Anterior cingulate cortex (tissue), 58 donors: ENCODE measurements around the gene CBARP.

ENCODE experiments used
- DNase-seq, 58 donors: peaks; one replicate each; lab custom pipeline; 2025; lab: John Stamatoyannopoulos, UW

Gene CBARP

DNA sequence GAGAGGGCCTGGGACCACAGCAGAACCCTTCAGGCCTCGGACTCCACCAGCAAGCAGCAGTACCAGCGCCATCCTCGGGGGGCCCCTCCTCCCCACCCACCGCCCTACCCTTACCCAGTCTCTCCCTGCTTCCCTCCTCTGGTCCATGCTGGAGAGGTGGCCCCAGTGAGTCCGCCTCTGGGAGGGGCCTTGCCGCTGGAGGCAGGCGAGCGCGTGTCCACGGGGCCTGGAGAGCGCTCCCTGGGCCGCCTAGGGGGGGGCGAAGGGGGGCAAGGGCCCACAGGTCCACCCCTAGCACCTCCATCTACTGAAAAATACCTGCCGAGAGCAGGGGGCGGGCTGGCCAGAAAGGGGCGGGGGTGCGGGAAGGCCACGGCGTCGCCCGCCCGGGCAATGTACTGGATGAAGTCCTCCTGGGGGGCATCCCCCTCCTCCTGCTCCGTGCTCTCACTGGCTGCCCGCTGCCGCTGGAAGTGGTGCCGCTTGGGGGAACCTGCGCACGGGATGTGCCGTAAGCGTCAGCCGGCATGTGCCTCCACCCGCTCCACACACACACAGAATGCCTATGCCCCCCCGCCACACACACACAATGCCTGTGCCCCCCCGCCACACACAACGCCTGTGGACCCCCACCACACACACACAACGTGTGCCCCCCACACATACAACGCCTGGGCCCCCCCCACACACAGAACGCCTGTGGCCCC is 6.9 kb downstream of the CBARP start:
- DNase-seq, result no peak

DNA sequence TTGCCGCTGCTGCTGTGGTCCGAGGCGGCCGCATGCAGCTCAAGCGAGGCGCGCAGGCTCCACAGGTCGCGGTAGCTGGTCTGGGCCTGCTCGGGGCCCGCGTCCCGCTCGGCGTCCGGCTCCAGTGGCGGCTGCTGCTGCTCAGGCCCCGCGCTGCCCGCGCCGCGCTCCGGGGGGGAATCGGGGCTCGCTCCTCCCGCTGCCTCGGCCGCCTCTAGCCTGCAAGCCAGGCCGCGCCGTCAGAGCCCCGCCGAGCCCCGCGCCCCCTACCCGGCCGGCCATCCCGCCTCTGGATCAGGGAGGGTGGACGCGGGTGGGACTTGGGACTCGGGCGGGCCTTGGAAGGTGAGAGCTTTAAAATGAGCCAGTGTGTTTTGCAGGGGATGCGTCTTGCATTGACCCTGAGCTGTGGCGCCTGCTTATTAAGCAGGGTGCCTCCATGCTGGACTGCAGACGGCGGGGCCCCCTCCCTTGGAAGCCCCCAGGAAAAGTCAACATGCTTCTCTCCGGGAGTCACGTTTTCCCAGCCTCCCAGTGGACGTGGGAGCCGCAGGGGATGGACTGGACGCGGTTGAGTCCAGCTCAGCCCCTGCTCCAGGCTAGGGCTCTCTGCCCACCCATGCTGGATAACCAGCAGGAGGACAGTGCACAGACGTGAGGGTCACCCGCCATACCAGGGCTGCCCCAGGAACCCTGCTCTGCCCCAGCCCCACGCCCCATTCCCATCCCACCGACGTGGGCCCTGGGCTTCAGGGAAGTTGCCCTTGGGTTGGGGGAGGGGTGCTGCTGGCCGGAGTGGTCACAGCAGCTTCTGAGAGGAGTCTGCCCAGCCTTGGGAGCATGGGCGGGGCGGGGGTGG is 7.7 kb downstream of the CBARP start:
- DNase-seq, result no peak

DNA sequence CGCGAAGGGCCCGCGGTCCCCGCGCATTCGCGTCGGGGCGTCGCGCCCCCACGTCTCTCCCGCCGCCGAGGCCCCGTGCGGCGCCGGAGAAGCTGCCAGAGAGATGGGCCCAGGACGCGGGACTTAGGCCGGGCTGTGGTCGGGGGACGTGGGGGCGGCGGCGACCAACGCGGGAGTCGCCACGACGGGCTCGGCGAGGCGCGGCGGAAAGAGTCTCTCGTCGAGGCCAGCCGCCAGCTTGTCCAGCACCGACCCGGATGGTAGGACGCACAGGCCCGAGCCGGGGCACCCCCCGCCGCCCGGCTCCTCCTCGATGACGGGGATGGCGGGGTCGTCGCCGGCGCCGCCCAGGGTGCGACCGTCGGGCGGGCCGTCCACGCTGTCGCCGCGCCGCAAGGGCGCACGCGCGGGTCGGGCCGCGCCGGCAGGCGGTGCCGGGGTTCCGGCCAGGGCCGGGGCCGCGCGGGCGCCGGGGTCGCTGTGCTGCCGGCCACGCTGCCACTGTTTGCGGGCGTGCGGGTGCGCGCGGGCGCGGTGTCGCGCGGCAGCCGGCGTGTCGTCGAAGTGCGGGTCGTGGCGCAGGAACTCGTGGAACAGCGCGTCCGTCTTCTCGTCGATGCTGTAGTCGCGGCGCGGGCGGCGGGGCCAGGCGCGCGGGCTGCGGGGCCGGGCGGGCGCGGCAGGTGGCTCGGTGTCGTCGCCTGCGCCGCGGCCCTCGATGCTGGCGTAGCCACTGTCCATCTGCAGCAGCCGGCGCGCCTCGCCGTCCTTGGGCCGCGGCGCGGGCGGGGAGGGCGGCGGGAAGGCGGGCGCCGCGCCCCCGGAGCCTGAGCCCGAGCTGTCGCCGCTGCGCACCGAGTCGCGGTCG is 8.5 kb downstream of the CBARP start:
- no peak for DNase-seq

DNA sequence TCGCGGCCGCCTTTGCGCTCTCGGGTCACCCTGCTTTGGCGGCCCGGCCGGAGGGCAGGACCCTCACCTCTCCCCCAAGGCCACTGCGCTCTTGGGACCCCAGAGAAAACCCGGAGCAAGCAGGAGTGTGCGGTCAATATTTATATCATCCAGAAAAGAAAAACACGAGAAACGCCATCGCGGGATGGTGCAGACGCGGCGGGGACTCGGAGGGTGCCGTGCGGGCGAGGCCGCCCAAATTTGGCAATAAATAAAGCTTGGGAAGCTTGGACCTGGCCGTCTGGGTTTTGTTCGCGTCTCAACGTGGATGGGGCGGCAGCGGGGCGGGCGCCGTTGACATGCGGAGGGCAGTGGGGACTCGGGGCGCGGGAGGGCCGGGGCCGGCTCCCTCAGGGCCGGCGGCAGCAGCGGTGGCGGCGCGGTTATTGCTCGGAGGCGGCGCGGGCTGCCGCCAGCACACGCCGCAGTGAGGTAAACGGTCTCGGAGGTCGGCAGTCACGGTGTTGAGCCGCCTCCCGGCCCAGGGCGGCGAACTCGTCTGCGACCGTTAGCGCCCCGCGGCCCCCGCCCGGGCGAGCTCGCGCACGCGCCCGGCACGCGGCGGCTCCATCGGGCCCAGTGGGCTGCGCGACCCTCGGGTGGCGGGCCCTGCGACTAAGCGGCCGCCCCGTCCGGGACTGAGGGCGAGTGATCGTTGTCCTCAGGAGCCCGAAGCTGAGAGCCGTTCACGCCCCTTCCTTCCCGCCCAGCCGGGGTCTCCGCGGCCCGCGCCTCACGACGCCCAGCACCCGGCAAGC is 9.4 kb downstream of the CBARP start:
- DNase-seq, result no peak

DNA sequence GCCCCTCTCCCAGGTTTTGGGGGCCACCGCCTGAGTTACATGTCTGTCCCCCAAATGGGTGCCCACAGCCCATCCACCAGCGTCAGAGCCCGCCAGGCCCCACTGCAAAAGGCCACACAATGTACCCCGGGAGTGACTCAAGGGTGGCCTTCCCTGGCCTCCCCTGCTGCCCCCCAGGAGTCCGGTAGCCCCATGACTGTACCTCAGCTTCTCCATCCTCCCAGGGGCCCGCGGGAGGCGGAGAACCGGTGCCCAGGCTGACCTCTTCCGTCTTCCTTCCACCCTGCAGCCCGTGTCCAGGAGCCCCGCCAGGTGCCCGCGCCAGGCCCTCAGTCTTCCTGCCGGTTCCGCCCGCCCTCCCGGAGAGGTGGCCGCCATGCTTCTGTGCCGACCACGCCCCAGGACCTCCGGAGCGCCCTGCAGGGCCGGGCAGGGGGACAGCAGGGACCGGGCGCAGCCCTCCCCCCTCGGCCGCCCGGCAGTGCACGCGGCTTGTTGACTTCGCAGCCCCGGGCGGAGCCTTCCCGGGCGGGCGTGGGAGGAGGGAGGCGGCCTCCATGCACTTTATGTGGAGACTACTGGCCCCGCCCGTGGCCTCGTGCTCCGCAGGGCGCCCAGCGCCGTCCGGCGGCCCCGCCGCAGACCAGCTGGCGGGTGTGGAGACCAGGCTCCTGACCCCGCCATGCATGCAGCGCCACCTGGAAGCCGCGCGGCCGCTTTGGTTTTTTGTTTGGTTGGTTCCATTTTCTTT is 10.3 kb downstream of the CBARP start:
- no peak for DNase-seq

DNA sequence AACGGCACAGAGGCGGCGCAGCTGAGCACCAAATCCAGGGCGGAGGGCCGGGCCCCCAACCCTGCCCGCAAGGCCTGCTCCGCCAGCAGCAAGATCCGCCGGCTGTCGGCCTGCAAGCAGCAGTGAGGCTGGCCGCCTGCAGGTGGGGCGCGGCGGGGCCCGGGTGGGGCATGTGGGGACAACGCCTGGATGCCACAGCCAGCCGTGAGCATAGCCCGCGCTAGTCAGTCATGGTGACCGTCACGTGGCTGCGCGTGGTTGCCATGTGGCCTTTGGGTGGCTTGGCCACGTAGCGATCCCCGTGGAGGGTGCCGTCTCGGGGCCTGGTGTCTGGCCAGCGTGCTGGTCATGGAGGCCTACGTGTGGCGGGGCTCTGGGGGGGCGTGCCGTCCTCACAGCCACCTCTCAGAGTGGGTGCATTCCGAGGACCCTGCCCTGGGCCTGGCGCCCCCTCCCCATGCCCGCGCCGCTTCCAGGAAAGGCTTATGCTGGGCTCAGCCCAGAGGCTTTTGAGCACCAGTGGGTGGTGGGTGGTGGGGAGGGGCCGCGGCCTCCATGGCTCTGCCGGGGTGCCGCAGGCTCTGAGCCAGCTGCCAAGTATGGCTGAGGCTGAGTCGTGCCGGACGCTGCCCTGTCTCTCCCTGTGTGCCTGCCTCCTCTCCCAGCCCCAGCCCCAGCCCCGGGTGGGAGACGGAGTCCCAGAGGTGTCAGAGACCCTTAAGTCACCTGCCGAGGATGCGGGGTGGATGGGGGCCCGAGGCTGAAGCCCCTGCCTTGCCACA is 11.1 kb downstream of the CBARP start:
- no peak for DNase-seq

DNA sequence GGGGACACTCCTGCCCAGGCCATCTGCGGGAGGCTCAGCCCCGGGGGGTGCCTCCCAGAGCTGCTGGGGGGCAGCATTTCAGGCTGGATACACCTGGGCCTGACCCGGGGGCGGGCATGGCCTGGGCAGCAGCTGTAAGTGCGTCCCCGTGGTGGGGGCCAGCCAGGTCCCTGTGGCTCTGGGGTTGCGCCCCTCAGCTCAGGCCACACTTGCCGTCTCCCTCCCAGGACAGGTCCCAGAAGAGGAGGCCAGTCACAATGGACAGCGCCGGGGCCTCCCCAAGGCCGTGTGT is 11.6 kb downstream of the CBARP start:
- no peak for DNase-seq

DNA sequence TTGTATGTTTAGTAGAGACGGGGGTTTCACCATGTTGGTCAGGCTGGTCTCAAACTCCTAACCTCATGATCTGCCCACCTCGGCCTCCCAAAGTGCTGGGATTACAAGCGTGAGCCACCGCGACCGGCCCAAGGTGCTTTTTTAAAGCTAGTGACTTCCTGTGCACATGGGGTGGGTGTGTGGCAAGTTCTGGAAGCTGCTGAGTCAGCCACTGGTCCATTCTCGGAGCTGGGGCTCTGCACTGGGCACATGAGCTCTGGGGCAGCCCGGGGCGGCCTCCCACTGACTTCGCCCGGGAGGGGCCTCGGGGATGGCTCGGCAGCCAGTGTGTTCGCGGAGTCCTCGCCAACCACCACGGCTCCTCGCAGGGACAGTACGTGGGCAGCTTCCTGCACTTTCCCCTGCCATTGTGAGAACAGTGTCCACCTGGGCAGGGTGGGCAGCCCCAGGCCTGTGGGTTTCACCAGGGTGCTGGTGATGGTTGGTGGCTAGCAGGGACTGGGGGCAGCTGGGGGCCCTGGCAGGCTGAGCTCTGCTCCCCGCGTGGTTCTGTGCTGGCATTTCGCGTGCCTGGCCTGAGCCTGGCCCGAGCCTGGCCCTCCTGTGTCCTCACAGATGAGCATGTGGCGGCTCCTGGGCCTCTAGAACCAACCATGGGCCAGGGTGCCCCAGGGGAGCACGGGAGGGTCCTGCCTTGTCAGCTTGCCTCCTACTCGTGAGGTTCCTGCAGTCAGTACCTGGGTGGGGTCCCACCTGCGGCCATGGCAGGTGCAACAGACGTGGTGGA is 12.2 kb downstream of the CBARP start:
- DNase-seq, result no peak

DNA sequence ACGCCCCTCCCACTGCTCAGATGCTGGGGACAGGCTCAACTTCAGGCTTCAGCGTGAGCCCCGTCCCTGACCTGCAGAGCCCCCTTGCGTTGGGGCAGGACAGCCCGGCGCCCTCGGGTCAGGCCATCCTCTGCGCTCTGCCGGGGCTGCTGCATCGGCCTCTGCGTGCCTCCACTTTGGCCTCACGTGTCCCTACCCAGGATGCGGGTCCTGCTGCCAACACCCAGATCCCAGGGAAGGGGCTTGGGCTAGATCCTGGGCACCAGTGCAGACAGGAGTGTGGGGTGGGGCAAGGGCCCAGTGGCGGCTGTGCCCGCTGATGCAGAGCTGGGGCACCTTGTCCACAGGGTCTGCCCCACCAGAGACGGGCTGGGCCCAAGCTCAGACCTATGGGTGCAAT is 13.0 kb downstream of the CBARP start:
- no peak for DNase-seq

DNA sequence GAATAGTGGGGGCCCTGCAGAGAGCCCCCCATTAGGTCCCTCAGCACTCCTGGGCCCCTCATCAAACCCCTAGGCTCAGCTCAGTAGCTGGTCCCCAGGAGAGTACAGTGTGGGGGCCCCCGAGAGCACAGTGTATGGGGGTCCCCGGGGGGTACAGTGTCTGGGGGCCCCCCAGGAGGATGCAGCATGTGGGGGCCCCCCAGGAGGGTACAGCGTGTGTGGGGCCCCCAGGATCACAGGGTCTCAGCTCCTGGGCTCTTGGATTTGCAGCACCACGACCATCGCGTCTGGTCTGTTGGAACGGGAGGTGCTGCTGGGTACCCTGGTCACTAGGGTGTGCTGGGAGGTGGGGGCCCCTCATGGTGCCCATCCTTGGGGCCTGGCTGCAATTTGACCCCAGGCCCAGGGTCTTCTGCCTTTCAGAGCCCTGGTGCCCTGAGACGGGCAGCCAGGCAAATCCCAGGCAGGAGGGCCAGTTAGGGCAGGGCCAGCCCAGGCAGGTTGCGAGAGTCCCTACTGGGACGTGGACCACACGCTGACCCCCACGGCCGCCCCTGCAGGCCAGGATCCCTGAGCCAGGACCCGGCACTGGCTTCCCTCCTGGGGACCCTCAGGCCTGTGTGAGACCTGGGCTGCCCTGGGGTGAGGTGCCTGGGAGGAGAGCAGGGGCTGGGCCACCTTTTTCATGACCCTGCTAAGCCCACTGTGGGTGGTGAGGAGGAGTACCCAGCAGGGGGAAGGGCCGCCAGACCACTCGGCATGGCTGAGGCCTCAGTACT is 13.6 kb downstream of the CBARP start:
- no peak for DNase-seq

DNA sequence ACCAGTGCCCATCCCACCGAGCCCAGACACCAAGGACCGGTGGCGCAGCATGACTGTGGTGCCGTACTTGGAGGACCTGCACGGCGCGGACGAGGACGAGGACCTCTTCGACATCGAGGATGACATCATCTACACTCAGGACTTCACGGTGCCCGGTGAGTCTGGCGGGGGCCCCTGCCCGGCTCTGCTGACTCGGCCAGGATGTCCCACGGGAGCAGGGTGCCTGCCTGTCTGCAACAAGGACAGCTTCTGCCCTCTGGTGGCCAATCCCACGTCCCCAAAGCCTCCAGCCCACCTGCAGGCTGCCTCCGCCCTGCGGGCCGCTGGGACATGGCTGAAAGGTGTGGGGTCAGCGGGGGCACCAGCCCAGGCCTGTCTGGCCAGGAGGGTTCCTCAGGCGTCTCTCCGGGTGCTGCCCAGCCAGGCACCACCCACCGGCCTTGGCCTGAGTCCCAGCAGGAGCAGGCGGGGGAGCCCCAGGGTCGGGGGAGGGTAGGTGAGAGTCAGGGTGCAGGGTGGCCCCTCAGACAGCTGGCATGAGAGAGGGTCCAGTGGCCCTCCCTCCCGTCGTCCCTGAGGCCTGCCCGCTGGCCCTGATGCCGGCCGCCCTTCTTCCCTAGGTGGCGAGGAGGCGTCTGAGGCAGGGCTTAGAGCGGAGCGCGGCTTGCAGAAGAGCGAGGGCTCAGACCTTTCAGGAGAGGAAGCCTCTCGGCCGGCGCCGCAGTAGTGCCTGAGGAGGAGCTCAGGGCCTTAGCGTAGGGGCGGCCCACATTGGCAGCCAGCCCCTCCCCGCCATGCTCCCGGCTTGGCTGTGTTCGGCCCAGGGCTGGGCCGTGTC is 14.6 kb downstream of the CBARP start:
- DNase-seq, result no peak

DNA sequence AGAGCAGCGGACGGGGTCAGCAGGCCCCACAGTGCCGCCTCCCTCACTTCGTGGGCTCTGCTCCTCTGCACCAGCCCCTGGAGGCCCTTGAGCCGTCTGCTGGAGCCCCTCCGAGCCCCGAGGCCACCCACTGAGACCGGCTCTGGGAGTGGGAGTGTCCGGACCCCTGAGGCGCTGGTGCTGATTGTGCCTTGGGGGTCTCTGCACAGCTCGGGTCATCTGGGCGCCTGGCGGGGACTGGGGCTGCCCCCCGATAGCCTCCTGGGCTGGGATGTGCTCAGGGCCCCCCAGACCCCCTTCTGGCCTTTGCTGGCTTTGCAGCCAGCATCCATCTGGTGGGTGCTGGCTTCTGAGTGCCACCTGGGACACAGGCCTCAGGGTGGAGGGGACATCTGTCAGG is 15.4 kb downstream of the CBARP start:
- no peak for DNase-seq

DNA sequence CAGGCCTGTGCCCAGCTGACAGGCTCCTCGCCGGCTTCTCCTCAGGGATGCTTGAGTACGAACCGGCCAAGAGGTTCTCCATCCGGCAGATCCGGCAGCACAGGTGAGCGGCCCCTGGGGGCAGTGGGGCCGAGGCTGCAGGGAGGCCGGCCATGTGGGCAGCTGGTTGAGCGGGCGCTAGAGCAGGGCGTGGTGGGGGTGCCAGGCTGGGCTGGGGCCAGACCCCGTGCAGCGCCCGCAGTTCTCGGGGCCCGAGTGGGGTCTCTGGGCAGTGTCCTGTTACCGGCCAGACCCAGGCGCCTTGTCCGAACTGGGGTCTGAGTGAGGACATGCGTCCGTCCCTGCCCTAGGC is 15.9 kb downstream of the CBARP start:
- no peak for DNase-seq

DNA sequence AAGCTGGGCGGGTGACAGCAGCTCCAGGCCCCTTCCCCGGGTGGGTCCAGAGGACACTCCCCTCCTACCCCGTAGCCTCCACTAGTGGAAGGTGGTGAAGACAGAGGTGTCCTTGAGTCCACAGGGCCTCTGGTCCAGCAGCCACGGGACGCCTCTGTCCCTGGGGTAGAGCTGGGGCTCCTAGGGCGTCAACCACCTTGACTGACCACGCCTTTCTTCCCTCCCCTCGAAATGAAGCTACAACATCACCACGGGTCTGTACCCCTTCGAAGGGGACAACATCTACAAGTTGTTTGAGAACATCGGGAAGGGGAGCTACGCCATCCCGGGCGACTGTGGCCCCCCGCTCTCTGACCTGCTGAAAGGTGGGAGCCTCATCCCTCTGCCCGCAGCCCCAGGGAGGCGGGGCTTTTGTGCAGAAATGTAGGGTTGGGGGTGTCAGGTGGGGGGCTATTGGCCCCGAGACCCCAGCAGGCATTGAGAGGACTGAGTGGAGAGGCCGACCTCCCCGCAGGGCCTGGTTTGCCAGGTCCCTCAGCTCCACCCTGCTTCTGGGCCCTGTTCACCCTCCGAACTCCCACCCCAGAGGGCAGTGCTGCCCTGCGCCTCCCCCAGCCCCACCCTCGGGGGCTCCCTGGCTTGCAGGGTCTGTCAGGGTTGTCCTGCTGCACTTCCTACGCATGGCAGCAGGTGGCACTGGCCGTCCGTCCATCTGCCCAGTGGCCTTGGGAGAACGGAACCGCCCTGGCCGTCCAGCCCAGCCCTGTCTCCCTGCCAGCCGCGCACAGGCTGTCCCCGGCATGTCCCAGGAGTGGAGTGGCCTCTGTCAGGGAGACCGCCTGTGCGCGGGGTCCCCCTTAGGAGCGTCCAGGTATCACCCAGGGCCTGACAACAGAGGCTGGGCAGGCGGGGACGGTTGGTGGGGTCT is 16.6 kb downstream of the CBARP start:
- DNase-seq, result peak in 49 of 58 donors; percentile 14 to 73 (median 49)

DNA sequence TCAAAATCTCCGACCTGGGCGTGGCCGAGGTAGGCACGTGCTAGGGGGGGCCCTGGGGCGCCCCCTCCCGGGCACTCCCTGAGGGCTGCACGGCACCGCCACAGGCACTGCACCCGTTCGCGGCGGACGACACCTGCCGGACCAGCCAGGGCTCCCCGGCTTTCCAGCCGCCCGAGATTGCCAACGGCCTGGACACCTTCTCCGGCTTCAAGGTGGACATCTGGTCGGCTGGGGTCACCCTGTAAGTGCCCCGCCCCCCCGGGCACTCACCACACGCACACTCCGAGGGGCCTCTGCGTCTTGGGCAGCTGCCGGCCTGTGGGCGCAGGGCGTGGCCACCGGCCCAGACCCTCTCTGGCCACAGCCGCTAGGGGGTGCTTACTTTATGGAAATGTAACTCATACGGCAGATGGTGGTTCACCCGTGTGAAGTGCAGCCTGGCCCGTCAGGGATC is 17.3 kb downstream of the CBARP start:
- DNase-seq, result no peak
